Osteoblast (primary cell): ENCODE results near the gene CFAP54. TPM values are rescaled to one million over a fixed set of nuclear protein-coding genes. Genes with fewer than 3 reads are reported as not detected.

ENCODE experiments used
- DNase-seq: peaks from one replicate; pipeline ENCODE4 v3.0.0; 2011; ENCODE audit warnings: low spot score, mixed read lengths; ENCODE audit not compliant: insufficient read length; ENCODE audit errors: missing footprints
- H2AFZ ChIP-seq: 2 replicates; pipeline ENCODE4 v1.6.0; 2011; ENCODE audit warnings: mild to moderate bottlenecking, low read length
- H3K27ac ChIP-seq: 2 replicates; pipeline ENCODE4 v1.5.1; 2011; ENCODE audit warnings: mild to moderate bottlenecking, low read depth, low read length, moderate library complexity
- H3K27me3 ChIP-seq: 2 replicates; pipeline ENCODE4 v1.6.0; 2012; ENCODE audit warnings: mild to moderate bottlenecking, control low read depth, inconsistent platforms, low read length, moderate library complexity; ENCODE audit not compliant: insufficient read depth
- H3K36me3 ChIP-seq: 2 replicates; pipeline ENCODE4 v1.5.1; 2011; ENCODE audit warnings: mild to moderate bottlenecking, low read length, control low read depth, moderate library complexity; ENCODE audit not compliant: insufficient read depth
- H3K4me1 ChIP-seq: 2 replicates; pipeline ENCODE4 v1.5.1; 2011; ENCODE audit warnings: mild to moderate bottlenecking, low read length, control low read depth, moderate library complexity; ENCODE audit not compliant: insufficient read depth
- H3K4me2 ChIP-seq: 2 replicates; pipeline ENCODE4 v1.6.0; 2011; ENCODE audit warnings: mild to moderate bottlenecking, low read length; ENCODE audit not compliant: insufficient read depth
- H3K4me3 ChIP-seq: fragments of 200-600 bp; sonication (generic); 3 replicates; pipeline ENCODE4 v1.5.1; 2012; ENCODE audit warnings: mild to moderate bottlenecking, low read length, inconsistent platforms; ENCODE audit not compliant: insufficient read depth
- H3K79me2 ChIP-seq: 2 replicates; pipeline ENCODE4 v1.6.0; 2012; ENCODE audit warnings: mild to moderate bottlenecking, low read length, control low read depth, inconsistent platforms; ENCODE audit not compliant: insufficient read depth
- H3K9me3 ChIP-seq: 2 replicates; pipeline ENCODE4 v1.5.1; 2011; ENCODE audit warnings: low read depth, low read length, control low read depth
- H4K20me1 ChIP-seq: 2 replicates; pipeline ENCODE4 v1.6.0; 2012; ENCODE audit warnings: mild to moderate bottlenecking, low read length, control low read depth; ENCODE audit not compliant: insufficient read depth
- total RNA-seq: library from RNA; depleted of rRNA; stranded (reverse); fragments of >200 nt; gene quantifications from 2 replicates; pipeline ENCODE4 v1.2.3, GENCODE V29; 2012
- TF ChIP-seq, protein P1 (sequence below): IDR thresholded peaks from 2 replicates; pipeline ENCODE4 v1.5.1; 2011; ENCODE audit warnings: mild to moderate bottlenecking, low read depth, low read length, moderate library complexity; ENCODE audit errors: extremely low read depth

The CFAP54 gene
- total RNA-seq, 1 donor: 2.2 TPM

DNA sequence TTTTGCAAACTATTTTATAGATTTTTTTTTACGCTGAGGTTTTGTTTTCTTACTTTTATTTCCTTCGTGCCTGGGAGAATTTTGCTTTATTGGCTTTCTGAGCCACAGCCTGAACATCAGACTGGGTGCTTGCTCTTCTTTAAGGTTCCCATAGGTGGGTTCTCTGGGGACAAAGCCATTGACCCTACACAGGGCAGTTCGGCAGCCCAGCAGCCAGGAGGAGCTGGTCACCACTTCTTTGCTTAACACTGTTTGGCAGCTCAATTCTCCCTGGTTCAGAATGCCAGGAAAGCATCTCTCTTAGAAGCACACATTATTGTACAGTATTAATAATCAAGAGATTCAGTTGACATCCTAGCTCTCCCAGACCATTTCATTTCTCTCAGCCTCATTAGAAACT, 276.9 kb downstream of the CFAP54 start:
- H2AFZ ChIP-seq: no peak overlapping the region
- H4K20me1 ChIP-seq: no peaks in the 10 kb centered on the region
- H3K4me1 ChIP-seq: no peaks in the 10 kb centered on the region
- H3K79me2 ChIP-seq: no peaks in the 10 kb centered on the region
- no peaks in the 10 kb centered on the region for H3K9me3 ChIP-seq
- H3K4me3 ChIP-seq: no peak overlapping the region
- no peaks in the 10 kb centered on the region for H3K27me3 ChIP-seq
- H3K36me3 ChIP-seq: no peaks in the 10 kb centered on the region
- DNase-seq: no peak
- H3K4me2 ChIP-seq: no peak overlapping the region
- H3K27ac ChIP-seq: no peak overlapping the region
- TF ChIP-seq, protein P1, sequence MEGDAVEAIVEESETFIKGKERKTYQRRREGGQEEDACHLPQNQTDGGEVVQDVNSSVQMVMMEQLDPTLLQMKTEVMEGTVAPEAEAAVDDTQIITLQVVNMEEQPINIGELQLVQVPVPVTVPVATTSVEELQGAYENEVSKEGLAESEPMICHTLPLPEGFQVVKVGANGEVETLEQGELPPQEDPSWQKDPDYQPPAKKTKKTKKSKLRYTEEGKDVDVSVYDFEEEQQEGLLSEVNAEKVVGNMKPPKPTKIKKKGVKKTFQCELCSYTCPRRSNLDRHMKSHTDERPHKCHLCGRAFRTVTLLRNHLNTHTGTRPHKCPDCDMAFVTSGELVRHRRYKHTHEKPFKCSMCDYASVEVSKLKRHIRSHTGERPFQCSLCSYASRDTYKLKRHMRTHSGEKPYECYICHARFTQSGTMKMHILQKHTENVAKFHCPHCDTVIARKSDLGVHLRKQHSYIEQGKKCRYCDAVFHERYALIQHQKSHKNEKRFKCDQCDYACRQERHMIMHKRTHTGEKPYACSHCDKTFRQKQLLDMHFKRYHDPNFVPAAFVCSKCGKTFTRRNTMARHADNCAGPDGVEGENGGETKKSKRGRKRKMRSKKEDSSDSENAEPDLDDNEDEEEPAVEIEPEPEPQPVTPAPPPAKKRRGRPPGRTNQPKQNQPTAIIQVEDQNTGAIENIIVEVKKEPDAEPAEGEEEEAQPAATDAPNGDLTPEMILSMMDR: peak; percentile 50

DNA sequence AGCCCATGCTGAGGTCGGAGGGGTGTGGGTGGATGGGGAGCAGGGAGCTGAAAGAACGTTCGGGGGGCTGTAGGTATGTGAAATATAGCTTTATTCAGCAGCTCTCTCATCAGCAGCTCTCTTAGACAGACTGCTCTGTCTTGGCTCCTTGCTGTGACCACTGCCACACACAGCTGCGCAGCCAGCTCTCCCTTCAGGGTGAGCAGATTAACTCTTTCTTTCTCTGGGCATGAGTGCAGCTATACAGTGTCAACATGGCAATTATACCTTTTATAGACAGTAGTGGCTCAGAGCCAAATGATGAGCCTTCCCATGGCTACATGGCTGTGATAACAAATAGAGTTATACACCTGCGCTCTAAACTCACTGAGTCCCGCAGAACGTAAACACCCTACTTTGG, 280.0 kb downstream of the CFAP54 start:
- DNase-seq: no peak
- TF ChIP-seq, protein P1: no peak
- no peak overlapping the region for H3K4me2 ChIP-seq
- no peaks in the 10 kb centered on the region for H3K79me2 ChIP-seq
- no peak overlapping the region for H3K27ac ChIP-seq
- H3K27me3 ChIP-seq: no peaks in the 10 kb centered on the region
- no peaks in the 10 kb centered on the region for H3K4me1 ChIP-seq
- H3K36me3 ChIP-seq: no peaks in the 10 kb centered on the region
- no peaks in the 10 kb centered on the region for H4K20me1 ChIP-seq
- H2AFZ ChIP-seq: no peak overlapping the region
- H3K9me3 ChIP-seq: no peaks in the 10 kb centered on the region
- H3K4me3 ChIP-seq: no peak overlapping the region

DNA sequence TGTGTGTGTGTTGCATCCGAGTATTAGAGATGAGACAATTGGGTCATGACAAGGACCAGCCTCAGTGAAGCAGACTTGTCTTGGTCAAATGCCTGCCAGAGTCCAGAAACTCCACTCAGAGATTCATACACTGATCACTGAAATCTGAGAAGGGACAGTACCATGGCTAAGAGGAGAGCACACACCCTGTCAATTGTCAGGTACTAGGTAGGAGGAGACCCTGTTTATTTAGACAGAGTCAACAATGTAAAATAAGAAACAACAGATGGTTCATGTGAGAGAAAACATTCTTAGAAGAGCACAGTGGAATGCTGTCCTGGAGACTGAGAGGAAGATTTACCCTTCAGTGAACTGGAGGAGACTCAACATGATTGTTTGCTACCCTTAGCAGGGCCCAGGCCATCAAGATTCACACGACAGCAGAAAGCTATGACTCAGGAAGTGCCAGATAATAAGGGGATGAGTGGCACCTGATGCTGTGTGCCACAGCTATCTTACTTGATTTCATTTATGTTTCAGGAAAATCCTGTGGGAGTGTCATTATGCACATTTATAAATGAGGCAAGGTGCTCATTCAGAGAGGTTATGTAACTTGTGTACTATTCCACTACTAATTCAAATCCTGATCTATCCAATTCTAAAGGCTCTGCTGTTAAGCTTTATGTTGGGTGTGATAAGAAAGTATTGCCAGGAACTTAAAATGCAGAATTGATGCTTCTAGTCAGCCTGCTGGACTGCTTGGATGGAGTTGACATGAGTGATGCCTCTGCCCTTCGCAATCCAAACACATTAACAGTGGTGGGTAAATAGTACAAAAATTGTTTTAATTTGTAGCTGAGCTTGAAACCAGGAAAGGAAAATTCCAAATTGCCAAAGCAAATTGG, 281.1 kb downstream of the CFAP54 start:
- peak; percentile 25 for DNase-seq
- H3K9me3 ChIP-seq: no peaks in the 10 kb centered on the region
- H3K4me3 ChIP-seq: no peak overlapping the region
- H3K79me2 ChIP-seq: no peaks in the 10 kb centered on the region
- no peak overlapping the region for H3K27ac ChIP-seq
- H2AFZ ChIP-seq: no peak overlapping the region
- no peaks in the 10 kb centered on the region for H3K36me3 ChIP-seq
- TF ChIP-seq, protein P1: no peak
- no peak overlapping the region for H3K4me2 ChIP-seq
- H4K20me1 ChIP-seq: no peaks in the 10 kb centered on the region
- H3K27me3 ChIP-seq: no peaks in the 10 kb centered on the region
- H3K4me1 ChIP-seq: no peaks in the 10 kb centered on the region

DNA sequence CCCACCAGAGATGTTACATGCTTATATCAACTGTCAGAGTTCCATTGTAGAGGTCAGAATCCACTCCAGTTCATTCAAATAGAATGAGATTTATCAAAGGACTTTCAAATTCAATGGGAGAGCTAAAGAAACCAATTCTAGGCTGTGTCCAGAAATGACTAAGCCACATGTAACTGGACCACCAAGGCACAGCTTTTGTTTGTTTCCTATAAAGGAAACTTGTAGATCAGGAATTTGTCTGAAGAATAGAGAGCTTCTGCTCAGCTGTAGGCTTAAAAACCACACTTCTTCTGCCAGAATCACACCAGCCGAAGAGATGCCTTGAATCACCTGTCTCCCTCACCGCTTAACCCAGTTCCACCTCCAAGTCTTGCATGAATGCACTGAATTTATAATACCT, 283.7 kb downstream of the CFAP54 start:
- TF ChIP-seq, protein P1: no peak
- no peaks in the 10 kb centered on the region for H3K36me3 ChIP-seq
- no peaks in the 10 kb centered on the region for H3K4me1 ChIP-seq
- H4K20me1 ChIP-seq: no peaks in the 10 kb centered on the region
- no peaks in the 10 kb centered on the region for H3K9me3 ChIP-seq
- H3K79me2 ChIP-seq: no peaks in the 10 kb centered on the region
- H3K27me3 ChIP-seq: no peaks in the 10 kb centered on the region
- no peak overlapping the region for H3K4me3 ChIP-seq
- DNase-seq: no peak
- no peak overlapping the region for H3K27ac ChIP-seq
- no peak overlapping the region for H3K4me2 ChIP-seq
- H2AFZ ChIP-seq: no peak overlapping the region
